PFSK-1 (cell line): ENCODE data around the gene ASGR1.

Source experiments
- POLR2AphosphoS5 ChIP-seq: IDR thresholded peaks from 2 replicates; pipeline ENCODE4 v1.6.1; 2012; ENCODE audit warnings: low read depth, mild to moderate bottlenecking, control low read depth, low read length, moderate library complexity
- SIN3A ChIP-seq: IDR thresholded peaks from 2 replicates; pipeline ENCODE4 v1.6.1; 2012; ENCODE audit warnings: mild to moderate bottlenecking, low read length, moderate library complexity, borderline replicate concordance; ENCODE audit not compliant: insufficient read depth
- TF ChIP-seq, protein P1 (sequence below), 2 experiments: IDR thresholded peaks; 2 replicates each; pipeline versions ENCODE4 v1.6.1 to v1.8.0; 2011 to 2012; ENCODE audit warnings: low read depth in 2 of 2, low read length in 2 of 2, control low read depth in 1 of 2, inconsistent platforms in 1 of 2, mild to moderate bottlenecking in 1 of 2, moderate library complexity in 1 of 2; ENCODE audit not compliant: insufficient read depth in 1 of 2

DNA sequence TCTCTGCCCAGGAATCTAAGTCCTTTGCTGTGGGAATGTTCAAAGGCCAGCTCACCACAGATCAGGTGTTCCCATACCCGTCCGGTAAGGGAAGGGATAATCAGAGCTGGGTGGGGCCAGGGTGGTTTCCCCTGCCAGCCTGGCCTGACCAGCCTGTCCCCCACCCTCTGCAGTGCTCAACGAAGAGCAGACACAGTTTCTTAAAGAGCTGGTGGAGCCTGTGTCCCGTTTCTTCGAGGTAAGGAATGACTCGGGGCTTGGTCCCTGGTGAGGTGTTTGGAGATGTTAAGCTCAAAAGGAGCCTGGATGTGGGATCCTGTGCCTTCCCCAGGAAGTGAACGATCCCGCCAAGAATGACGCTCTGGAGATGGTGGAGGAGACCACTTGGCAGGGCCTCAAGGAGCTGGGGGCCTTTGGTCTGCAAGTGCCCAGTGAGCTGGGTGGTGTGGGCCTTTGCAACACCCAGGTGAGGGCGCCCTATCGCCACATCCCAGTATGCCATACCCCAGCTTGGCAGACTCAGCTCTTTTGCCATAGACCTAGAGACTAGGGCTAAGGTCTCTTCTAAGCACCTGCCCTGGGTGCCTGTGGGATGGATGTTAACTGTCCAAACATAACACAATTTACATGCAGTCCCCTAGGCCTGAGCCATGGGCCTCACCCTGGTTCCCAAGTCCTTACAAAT is 41.6 kb upstream of the ASGR1 start:
- TF ChIP-seq SIN3A (no peak), POLR2AphosphoS5 (peak; percentile 29; the same call in 1 of the 2 replicates)
- TF ChIP-seq, protein P1, sequence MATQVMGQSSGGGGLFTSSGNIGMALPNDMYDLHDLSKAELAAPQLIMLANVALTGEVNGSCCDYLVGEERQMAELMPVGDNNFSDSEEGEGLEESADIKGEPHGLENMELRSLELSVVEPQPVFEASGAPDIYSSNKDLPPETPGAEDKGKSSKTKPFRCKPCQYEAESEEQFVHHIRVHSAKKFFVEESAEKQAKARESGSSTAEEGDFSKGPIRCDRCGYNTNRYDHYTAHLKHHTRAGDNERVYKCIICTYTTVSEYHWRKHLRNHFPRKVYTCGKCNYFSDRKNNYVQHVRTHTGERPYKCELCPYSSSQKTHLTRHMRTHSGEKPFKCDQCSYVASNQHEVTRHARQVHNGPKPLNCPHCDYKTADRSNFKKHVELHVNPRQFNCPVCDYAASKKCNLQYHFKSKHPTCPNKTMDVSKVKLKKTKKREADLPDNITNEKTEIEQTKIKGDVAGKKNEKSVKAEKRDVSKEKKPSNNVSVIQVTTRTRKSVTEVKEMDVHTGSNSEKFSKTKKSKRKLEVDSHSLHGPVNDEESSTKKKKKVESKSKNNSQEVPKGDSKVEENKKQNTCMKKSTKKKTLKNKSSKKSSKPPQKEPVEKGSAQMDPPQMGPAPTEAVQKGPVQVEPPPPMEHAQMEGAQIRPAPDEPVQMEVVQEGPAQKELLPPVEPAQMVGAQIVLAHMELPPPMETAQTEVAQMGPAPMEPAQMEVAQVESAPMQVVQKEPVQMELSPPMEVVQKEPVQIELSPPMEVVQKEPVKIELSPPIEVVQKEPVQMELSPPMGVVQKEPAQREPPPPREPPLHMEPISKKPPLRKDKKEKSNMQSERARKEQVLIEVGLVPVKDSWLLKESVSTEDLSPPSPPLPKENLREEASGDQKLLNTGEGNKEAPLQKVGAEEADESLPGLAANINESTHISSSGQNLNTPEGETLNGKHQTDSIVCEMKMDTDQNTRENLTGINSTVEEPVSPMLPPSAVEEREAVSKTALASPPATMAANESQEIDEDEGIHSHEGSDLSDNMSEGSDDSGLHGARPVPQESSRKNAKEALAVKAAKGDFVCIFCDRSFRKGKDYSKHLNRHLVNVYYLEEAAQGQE (IDR thresholded peaks at IDR 0.05; ENCODE audit: insufficient read depth in 1 of 2, low read depth in 2 of 2, low read length in 2 of 2): peak in 1 of 2 experiments; percentile 19; a peak in 1 of 4 replicates
